Mucosa of descending colon (tissue), 3 donors: ENCODE measurements around the gene CD36. TPM values are rescaled to one million over a fixed set of nuclear protein-coding genes. Genes with fewer than 3 reads are reported as not detected.
A peak's percentile ranks its signal among the peaks of the same experiment; 100 is the strongest.

ENCODE experiments used
- ATAC-seq: fragments of 200-7000 bp; cut with Tn5 transposase; one replicate; pipeline ENCODE4 v1.9.1; 2020; ENCODE audit warnings: mild to moderate bottlenecking, moderate library complexity
- DNase-seq, 3 donors: peaks; one replicate each; pipeline ENCODE4 v3.0.0-alpha.2; 2020
- H3K36me3 ChIP-seq: fragments of 200-600 bp; one replicate; pipeline ENCODE4 v1.8.0; 2021; ENCODE audit warnings: low read depth, mild to moderate bottlenecking
- H3K4me1 ChIP-seq: fragments of 200-600 bp; one replicate; pipeline ENCODE4 v1.8.0; 2021; ENCODE audit warnings: low read depth, mild to moderate bottlenecking
- H3K4me3 ChIP-seq: fragments of 200-600 bp; one replicate; pipeline ENCODE4 v1.8.0; 2021; ENCODE audit warnings: mild to moderate bottlenecking
- H3K9me3 ChIP-seq: fragments of 200-600 bp; one replicate; pipeline ENCODE4 v1.8.0; 2021; ENCODE audit warnings: mild to moderate bottlenecking
- CTCF ChIP-seq: fragments of 200-600 bp; IDR thresholded peaks from one replicate; pipeline ENCODE4 v1.8.0; 2022; ENCODE audit warnings: antibody characterized with exemption, mild to moderate bottlenecking
- intact Hi-C, 2 donors: fragments of 100-400 bp; cut with DNase I in 1 of 2; cut with micrococcal nuclease in 1 of 2; formaldehyde crosslinking; loops; one replicate each; pipeline versions ENCODE4 v1.11.0 to v1.11.1; 2022; cut with DNase I, micrococcal nuclease
- total RNA-seq, 3 donors: library from RNA; stranded (reverse); fragmentation: NEBNext Ultra II Directional in 2 of 3; extraction: Animal tissue kit (Norgen Biotek cat#: 25700) in 2 of 3; gene quantifications; one replicate each; pipeline versions ENCODE4 v1.2.1 to v1.2.4, GENCODE V29; 2021 to 2023
- donor health status: DM: no; HTN: no; CAD: no; lungs with moderate emphysema.
- donor health status: DM: no; HTN: no; CAD: no.
- donor health status: DM: no; HTN: yes; CAD: no.

The CD36 gene
- total RNA-seq, 3 donors from 2014 or later = 18.4 to 34.4 (median 25.0) TPM

- Histone ChIP-seq H3K4me1 (peaks cover 3% of the 10 kb centered on the region), H3K9me3 (no peaks in the 10 kb centered on the region), H3K4me3 (no peak overlapping the region), H3K36me3 (no peaks in the 10 kb centered on the region)
- intact Hi-C loops = no loop called here
- ATAC-seq (peak; percentile 59), DNase-seq (no peak)
- no peak for TF ChIP-seq CTCF
Observed at GRCh38 chr7:80608336-80608735, 30.1 kb upstream of the CD36 start.

- peaks cover 3% of the 10 kb centered on the region for H3K4me1 ChIP-seq
- TF ChIP-seq CTCF = no peak
- DNase-seq = no peak
- intact Hi-C loops = no loop called here
- H3K9me3 ChIP-seq = no peaks in the 10 kb centered on the region
- no peak overlapping the region for H3K4me3 ChIP-seq
- ATAC-seq = no peak
- no peaks in the 10 kb centered on the region for H3K36me3 ChIP-seq
Observed at GRCh38 chr7:80609751-80610150, 28.7 kb upstream of the CD36 start.

GRCh38 chr7:80611353-80611752 lies 27.1 kb upstream of the CD36 start:
- intact Hi-C loops = no loop called here
- ATAC-seq = no peak

GRCh38 chr7:80611779-80612178 lies 26.7 kb upstream of the CD36 start:
- no peak for TF ChIP-seq CTCF
- Histone ChIP-seq H3K4me1 (peaks cover 3% of the 10 kb centered on the region), H3K36me3 (no peaks in the 10 kb centered on the region), H3K4me3 (no peak overlapping the region), H3K9me3 (no peaks in the 10 kb centered on the region)
- intact Hi-C loops = no loop called here
- ATAC-seq (peak; percentile 61), DNase-seq (peak in 2 of 3 donors; percentile 14 to 27)

More at GRCh38 chr7:80611353-80611752, 27.1 kb upstream of the CD36 start:
- no peaks in the 10 kb centered on the region for H3K36me3 ChIP-seq
- H3K4me3 ChIP-seq = no peak overlapping the region
- no peaks in the 10 kb centered on the region for H3K9me3 ChIP-seq
- peaks cover 3% of the 10 kb centered on the region for H3K4me1 ChIP-seq
- DNase-seq = no peak
- no peak for TF ChIP-seq CTCF

- Histone ChIP-seq H3K4me3 (no peak overlapping the region), H3K4me1 (peaks cover 3% of the 10 kb centered on the region), H3K9me3 (no peaks in the 10 kb centered on the region), H3K36me3 (no peaks in the 10 kb centered on the region)
- ATAC-seq (no peak), DNase-seq (no peak)
- intact Hi-C loops = no loop called here
- TF ChIP-seq CTCF = no peak
Observed at GRCh38 chr7:80612880-80613279, 25.6 kb upstream of the CD36 start.

GRCh38 chr7:80613519-80613918 lies 24.9 kb upstream of the CD36 start:
- no peaks in the 10 kb centered on the region for H3K36me3 ChIP-seq
- DNase-seq (no peak), ATAC-seq (no peak)
- intact Hi-C loops = no loop called here
- no peak overlapping the region for H3K4me3 ChIP-seq
- H3K9me3 ChIP-seq = no peaks in the 10 kb centered on the region
- peaks cover 3% of the 10 kb centered on the region for H3K4me1 ChIP-seq
- no peak for TF ChIP-seq CTCF
